Activated naive CD8-positive, alpha-beta T cell treated with anti-CD3 and anti-CD28 coated beads, Interleukin-2, amount 50 U/mL, for 24 hours (primary cell): ENCODE data around the gene ACTN4.
A peak's percentile ranks its signal among the peaks of the same experiment; 100 is the strongest.

Experiments
- ATAC-seq: fragments of 150-1000 bp; cut with Tn5 transposase; one replicate; pipeline ENCODE4 v1.10.0; 2021
- DNase-seq: peaks from one replicate; pipeline ENCODE4 v3.0.0; 2021
- H3K27ac Mint-ChIP-seq: one replicate; pipeline ENCODE4 v1.8.0; 2021; ENCODE audit warnings: mild to moderate bottlenecking, mixed read lengths
- H3K27me3 Mint-ChIP-seq: one replicate; pipeline ENCODE4 v1.8.0; 2021; ENCODE audit warnings: mixed read lengths
- H3K36me3 Mint-ChIP-seq: one replicate; pipeline ENCODE4 v1.8.0; 2021; ENCODE audit warnings: low read depth, mixed read lengths
- H3K4me1 Mint-ChIP-seq: one replicate; pipeline ENCODE4 v1.8.0; 2021; ENCODE audit warnings: mixed read lengths
- H3K4me3 Mint-ChIP-seq: one replicate; pipeline ENCODE4 v1.8.0; 2021; ENCODE audit warnings: mild to moderate bottlenecking, moderate library complexity, mixed read lengths
- H3K9me3 Mint-ChIP-seq: one replicate; pipeline ENCODE4 v1.8.0; 2021; ENCODE audit warnings: mixed read lengths

ACTN4 gene

DNA sequence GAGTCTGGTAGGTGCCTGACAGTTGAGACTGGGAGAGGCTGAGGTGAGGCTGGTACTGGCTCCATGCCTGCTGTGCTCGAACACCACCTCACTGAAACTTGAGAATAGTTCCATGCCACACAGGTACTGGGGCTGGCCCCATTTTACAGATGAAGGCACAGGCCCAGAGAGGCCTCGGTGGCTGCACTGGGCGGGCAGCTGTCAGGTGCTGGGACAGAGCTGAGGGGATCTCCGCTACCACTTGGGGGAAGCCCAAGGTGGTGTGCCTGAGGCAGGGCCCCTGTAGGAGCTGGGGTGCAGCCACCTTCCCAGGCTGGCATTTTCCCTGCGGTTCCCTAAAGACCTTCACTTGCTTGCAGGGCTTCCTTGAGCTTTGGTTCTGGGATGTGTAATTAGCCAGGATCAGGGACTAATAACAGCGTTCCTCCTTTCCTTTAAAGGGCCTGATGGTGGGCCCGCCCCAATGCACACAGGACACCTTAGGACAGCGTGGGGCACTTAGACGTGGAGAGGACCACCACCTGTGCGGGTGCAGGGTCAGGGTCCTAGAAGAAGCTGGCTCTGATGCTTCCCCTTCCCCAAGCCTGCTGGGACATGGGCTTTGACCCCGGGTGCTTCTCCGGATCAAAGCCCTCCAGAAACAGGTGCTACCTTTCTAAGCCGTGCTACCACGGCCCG lies 73.2 kb downstream of the ACTN4 start:
- peaks cover 5% of the 10 kb centered on the region for H3K36me3 Mint-ChIP-seq
- no peak overlapping the region for H3K27ac Mint-ChIP-seq
- no peaks in the 10 kb centered on the region for H3K9me3 Mint-ChIP-seq
- H3K4me1 Mint-ChIP-seq = no peaks in the 10 kb centered on the region
- H3K4me3 Mint-ChIP-seq = no peak overlapping the region
- no peaks in the 10 kb centered on the region for H3K27me3 Mint-ChIP-seq
- DNase-seq (no peak), ATAC-seq (no peak)

DNA sequence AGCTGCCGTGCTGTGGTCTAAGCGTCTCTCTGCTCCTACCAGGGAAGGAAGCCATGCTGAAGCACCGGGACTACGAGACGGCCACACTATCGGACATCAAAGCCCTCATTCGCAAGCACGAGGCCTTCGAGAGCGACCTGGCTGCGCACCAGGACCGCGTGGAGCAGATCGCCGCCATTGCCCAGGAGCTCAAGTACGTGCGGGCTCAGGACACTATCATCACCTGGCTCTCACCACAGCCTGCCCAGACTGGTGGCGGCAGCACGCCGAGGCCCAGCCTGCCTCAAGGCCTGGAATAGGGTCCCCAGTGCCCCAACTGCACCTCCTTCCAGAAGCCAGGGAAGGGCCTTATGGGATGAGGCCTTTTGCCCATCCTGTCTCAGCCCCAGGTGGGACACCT lies 74.0 kb downstream of the ACTN4 start:
- Mint-ChIP-seq H3K36me3 (peaks cover 11% of the 10 kb centered on the region), H3K4me1 (peaks cover 7% of the 10 kb centered on the region), H3K9me3 (no peaks in the 10 kb centered on the region), H3K27me3 (no peaks in the 10 kb centered on the region), H3K27ac (no peak overlapping the region), H3K4me3 (no peak overlapping the region)
- no peak for ATAC-seq
- DNase-seq = no peak

DNA sequence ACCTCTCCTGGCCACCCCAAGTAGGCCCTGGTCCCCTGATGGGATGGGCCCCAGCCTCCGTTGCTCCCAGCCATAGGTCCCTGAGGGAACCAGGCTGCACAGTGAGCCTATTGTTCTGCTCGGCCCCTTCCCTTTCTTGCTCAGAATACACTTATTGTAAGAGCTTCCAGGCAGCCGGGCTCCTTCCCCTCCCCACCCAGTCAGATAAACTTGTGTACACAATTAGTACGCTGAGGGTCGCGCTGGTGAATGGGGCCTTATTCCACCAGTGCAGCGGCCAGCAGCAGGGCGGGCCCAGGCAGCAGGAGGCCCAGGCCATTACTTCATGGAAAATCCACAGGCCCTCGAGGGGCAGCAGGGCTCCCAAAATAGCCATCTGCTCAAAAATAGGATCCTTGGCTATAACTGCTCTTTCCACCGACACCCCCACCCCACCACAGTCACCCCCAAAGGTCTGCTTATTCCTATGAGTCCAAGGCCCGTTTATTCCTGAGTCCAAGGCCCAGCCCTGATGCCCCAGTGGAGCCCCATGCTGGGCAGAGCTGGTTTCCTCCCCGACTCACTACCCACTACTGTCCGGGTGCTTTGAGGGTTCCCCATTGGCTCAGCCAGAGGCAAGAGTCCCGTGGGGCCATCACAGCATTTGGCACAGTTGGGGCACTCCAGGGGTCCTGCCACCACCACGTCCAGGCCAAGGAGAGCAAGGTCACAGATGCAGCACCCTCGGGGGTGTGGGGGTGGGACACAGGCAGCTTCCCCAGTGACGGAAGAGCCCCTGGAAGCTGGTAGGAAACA lies 74.7 kb downstream of the ACTN4 start:
- Mint-ChIP-seq H3K4me1 (peaks cover 10% of the 10 kb centered on the region), H3K4me3 (no peak overlapping the region), H3K9me3 (no peaks in the 10 kb centered on the region), H3K36me3 (peaks cover 12% of the 10 kb centered on the region), H3K27ac (no peak overlapping the region), H3K27me3 (no peaks in the 10 kb centered on the region)
- ATAC-seq (no peak), DNase-seq (no peak)

DNA sequence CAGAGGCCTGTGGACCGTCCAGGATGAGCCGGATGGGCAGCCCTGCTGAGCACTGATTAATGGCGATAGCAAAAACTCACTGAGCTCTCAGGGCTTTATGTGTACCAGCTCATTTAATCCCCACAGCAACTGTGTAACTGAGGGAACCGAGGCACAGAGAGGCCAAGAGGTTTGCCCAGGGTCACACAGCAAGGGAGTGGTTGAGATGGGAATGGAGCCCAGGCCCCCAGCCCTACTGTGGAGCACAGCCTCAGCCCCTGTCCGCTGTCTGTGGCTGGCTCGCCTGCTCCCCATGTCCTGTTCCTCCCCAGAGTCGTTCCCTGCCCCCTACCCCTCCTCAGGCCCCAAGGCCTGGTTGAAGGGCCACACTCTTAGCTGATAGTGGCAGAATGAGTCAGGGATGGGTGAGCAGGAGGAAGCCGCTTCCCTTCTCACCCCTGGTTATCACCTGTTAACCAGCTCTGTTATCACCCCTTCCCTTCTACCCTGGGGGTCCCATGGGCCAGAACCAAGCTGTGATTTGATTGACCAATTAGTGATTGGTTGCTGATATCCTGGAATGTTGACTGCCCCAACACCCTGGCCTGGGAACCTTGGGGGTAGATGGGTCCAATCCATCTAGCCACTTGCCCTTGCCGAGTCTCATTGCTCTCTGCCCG lies 75.6 kb downstream of the ACTN4 start:
- Mint-ChIP-seq H3K27ac (no peak overlapping the region), H3K36me3 (peaks cover 12% of the 10 kb centered on the region), H3K4me1 (peaks cover 10% of the 10 kb centered on the region), H3K27me3 (no peaks in the 10 kb centered on the region), H3K9me3 (no peaks in the 10 kb centered on the region), H3K4me3 (no peak overlapping the region)
- ATAC-seq (no peak), DNase-seq (no peak)

DNA sequence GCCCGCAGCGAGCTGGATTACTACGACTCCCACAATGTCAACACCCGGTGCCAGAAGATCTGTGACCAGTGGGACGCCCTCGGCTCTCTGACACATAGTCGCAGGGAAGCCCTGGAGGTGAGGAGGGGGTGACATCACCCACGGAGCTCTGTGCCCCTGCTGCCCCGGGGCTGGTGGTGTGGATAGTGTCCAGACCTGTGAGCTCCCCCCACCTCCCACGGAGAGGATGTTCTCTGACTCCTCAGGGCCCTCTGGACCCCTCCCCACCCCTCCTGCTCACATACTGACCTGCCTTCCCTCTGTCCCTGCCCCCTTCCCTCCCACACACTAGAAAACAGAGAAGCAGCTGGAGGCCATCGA lies 76.1 kb downstream of the ACTN4 start:
- peaks cover 10% of the 10 kb centered on the region for H3K4me1 Mint-ChIP-seq
- no peak overlapping the region for H3K4me3 Mint-ChIP-seq
- H3K27me3 Mint-ChIP-seq = no peaks in the 10 kb centered on the region
- no peak overlapping the region for H3K27ac Mint-ChIP-seq
- peaks cover 14% of the 10 kb centered on the region for H3K36me3 Mint-ChIP-seq
- ATAC-seq = no peak
- no peaks in the 10 kb centered on the region for H3K9me3 Mint-ChIP-seq
- DNase-seq = no peak

DNA sequence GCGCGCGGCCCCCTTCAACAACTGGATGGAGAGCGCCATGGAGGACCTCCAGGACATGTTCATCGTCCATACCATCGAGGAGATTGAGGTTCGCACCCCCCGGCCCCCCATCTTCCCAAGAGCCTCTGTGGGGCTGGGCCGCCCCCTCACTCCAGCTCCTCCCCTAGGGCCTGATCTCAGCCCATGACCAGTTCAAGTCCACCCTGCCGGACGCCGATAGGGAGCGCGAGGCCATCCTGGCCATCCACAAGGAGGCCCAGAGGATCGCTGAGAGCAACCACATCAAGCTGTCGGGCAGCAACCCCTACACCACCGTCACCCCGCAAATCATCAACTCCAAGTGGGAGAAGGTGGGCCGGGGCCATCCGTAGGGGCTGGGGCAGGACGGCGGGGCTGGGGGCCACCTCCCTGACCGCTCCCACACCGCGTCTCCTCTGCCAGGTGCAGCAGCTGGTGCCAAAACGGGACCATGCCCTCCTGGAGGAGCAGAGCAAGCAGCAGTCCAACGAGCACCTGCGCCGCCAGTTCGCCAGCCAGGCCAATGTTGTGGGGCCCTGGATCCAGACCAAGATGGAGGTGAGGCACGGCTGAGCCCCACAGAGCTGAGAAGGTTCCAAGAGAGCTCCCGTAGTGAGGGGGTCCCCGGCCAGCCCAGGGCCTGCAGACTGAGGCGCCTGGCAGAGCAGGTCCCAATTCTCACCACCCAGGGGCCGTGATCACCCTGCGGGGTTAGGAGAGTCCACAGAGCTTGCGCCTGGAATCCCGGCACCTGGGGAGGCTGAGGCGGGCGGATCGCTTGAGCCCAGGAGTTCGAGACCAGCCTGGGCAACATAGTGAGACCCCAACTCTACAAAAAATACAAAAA lies 76.8 kb downstream of the ACTN4 start:
- DNase-seq = no peak
- Mint-ChIP-seq H3K9me3 (no peaks in the 10 kb centered on the region), H3K36me3 (peaks cover 14% of the 10 kb centered on the region), H3K4me3 (no peak overlapping the region), H3K4me1 (peaks cover 10% of the 10 kb centered on the region), H3K27ac (no peak overlapping the region), H3K27me3 (no peaks in the 10 kb centered on the region)
- no peak for ATAC-seq

DNA sequence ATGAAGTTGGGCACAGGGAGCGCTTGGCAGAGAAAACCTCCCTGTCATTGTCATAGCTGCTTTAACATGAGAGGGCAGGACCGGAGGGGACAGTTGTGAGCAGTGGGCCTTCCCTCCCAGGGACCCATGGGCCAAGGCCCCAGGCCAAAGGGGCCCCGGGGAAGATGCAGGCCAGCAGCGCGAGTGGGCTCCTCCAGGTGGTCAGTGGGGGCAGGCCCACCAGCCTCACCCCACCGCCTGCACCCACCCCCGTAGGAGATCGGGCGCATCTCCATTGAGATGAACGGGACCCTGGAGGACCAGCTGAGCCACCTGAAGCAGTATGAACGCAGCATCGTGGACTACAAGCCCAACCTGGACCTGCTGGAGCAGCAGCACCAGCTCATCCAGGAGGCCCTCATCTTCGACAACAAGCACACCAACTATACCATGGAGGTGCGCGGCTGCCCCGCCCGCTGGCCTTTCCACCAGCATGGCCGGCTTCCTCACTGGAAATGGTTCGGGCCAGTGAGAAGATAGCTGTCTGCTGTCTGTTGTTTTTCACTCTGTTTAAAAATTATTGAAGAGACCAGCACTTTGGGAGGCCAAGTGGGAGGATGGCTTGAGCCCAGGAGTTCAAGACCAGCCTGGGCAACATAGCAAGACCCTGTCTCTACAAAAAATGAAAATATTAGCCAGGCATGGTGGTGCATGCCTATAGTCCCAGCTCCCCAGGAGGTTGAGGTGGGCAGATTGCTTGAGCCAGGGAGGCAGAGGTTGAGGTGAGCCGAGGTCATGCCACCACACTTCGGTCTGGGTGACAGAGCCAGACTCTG lies 78.2 kb downstream of the ACTN4 start:
- no peak overlapping the region for H3K27ac Mint-ChIP-seq
- H3K9me3 Mint-ChIP-seq = no peaks in the 10 kb centered on the region
- DNase-seq = no peak
- no peak for ATAC-seq
- H3K27me3 Mint-ChIP-seq = no peaks in the 10 kb centered on the region
- H3K4me1 Mint-ChIP-seq = peaks cover 12% of the 10 kb centered on the region
- peaks cover 18% of the 10 kb centered on the region for H3K36me3 Mint-ChIP-seq
- no peak overlapping the region for H3K4me3 Mint-ChIP-seq

DNA sequence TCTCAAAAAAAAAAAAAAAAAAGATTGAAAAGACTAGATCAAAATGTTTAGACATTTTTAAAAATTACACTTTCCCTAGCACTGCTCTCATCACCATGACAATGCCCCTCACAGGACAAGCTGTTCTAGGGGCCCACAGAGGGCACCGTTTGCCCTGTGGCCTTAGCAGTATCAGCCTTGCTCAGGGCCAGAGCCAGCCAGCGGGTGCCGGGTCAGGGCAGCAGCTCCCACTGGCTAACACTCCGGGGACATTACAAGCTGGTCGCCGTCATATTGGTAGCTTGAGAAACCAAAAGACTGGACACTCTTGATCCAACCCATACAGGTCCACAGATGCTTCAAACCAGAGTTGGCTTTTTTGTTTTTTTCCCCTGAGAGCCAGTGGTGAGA lies 78.8 kb downstream of the ACTN4 start:
- Mint-ChIP-seq H3K27me3 (no peaks in the 10 kb centered on the region), H3K9me3 (no peaks in the 10 kb centered on the region), H3K27ac (peak overlapping the region; percentile 39), H3K4me3 (no peak overlapping the region), H3K4me1 (peaks cover 12% of the 10 kb centered on the region), H3K36me3 (peaks cover 18% of the 10 kb centered on the region)
- ATAC-seq (no peak), DNase-seq (no peak)

DNA sequence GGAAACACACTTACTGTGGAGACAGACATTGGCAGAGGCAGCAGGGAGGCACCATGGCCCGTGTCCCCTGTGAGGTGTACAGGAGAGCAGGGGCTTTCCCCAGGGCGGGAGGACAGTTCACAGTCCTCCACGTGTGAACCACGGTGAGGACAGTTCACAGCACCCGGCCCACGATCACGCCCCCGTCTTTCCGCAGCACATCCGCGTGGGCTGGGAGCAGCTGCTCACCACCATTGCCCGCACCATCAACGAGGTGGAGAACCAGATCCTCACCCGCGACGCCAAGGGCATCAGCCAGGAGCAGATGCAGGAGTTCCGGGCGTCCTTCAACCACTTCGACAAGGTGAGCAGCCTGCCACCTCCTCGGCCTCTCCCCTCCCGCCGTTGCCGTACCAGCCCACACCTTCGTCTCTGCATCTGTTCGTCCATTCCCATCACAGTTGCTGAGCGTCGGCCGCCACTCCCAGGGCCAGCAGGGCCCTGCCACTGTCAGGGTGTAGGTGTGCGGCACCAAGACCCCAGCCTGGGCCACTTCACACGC lies 79.4 kb downstream of the ACTN4 start:
- no peak overlapping the region for H3K4me3 Mint-ChIP-seq
- peaks cover 12% of the 10 kb centered on the region for H3K4me1 Mint-ChIP-seq
- no peak for ATAC-seq
- no peaks in the 10 kb centered on the region for H3K9me3 Mint-ChIP-seq
- no peaks in the 10 kb centered on the region for H3K27me3 Mint-ChIP-seq
- peaks cover 18% of the 10 kb centered on the region for H3K36me3 Mint-ChIP-seq
- peak overlapping the region; percentile 39 for H3K27ac Mint-ChIP-seq
- DNase-seq = peak; percentile 26

DNA sequence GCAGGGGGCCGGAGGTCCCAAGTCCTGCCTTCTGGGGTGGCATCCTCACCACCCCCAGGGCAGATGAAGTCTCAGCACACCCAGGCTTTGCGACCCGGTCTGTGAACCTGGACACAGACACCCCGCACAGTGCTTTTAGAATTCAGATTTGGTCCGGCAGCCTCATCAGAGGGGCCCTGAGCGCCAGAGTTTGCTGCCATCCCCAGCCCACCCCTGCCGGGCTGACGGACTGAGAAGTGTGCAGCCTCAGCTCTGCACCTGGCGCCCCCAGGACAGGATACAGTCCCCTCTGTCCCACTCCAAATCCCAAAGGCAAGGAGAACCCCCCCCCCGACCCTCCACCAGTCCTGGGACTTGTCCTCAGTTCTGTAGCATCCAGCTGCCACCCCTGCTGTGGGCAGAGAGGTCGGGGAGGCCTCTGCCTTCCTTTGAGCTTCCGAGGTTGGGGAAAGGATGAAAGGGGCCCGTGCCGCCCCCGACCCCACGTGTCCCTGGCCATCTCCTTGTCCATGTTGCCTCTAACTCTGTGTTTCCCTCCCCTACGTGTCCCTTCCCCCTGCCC lies 79.9 kb downstream of the ACTN4 start:
- Mint-ChIP-seq H3K9me3 (no peaks in the 10 kb centered on the region), H3K27me3 (no peaks in the 10 kb centered on the region), H3K4me1 (peaks cover 12% of the 10 kb centered on the region), H3K36me3 (peaks cover 18% of the 10 kb centered on the region), H3K4me3 (no peak overlapping the region), H3K27ac (no peak overlapping the region)
- no peak for ATAC-seq
- no peak for DNase-seq

DNA sequence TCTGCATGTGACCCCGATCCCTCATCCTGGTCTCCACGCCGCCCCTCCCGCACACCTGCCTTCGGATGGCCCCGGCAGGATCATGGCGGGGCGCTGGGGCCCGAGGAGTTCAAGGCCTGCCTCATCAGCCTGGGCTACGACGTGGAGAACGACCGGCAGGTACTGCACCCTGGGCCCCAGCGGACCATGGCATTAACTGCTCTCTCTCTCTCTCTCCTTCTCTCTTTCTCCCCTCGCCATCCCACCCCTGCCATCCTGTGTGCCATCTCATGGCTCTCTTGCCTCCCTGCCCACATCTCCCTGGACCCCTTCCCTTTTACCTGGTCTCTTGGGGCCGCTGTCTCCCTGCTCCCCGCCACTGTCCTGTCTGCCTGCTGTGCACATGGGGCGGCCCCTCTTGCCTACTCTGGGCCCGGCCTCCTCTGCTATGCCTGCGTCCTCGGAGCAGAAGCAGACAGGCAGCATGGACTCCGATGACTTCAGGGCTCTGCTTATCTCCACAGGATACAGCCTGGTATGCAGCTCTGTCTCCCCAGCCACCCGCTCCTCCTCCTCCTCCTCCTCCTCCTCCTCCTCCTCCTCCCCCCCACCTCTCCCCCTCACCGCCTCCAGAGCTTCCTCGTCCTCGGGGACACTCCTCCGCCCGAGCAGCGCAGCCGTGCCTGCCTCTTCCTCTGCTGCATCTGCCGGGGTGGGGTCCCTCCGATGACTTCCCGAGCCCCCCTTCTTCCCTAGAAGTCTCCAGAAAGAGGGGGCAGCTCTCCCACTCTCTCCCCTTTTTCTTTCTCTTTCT lies 80.6 kb downstream of the ACTN4 start:
- Mint-ChIP-seq H3K27me3 (no peaks in the 10 kb centered on the region), H3K4me1 (peaks cover 12% of the 10 kb centered on the region), H3K27ac (no peak overlapping the region), H3K36me3 (peaks cover 18% of the 10 kb centered on the region), H3K9me3 (no peaks in the 10 kb centered on the region), H3K4me3 (no peak overlapping the region)
- no peak for ATAC-seq
- DNase-seq = no peak

DNA sequence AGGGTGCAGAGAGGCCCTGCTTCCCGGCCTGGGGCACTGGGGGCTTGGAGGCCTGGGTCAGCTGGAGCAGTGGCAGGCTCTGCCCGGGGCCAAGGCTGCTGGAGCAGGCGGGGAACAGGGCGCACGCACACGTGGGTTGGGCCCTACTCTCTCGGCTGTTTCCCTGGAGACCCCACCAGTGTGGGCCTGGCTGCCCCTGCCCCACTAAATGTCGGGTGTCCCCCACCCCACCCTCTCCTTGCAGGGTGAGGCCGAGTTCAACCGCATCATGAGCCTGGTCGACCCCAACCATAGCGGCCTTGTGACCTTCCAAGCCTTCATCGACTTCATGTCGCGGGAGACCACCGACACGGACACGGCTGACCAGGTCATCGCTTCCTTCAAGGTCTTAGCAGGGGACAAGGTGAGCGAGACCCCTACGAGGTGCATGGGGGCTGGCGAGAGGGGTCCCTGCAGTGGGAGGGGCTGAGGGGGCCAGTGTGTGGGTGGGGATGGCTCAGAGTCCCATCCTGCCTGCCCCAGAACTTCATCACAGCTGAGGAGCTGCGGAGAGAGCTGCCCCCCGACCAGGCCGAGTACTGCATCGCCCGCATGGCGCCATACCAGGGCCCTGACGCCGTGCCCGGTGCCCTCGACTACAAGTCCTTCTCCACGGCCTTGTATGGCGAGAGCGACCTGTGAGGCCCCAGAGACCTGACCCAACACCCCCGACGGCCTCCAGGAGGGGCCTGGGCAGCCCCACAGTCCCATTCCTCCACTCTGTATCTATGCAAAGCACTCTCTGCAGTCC lies 81.5 kb downstream of the ACTN4 start:
- Mint-ChIP-seq H3K36me3 (peaks cover 18% of the 10 kb centered on the region), H3K27ac (no peak overlapping the region), H3K4me1 (peaks cover 16% of the 10 kb centered on the region), H3K9me3 (no peaks in the 10 kb centered on the region), H3K27me3 (no peaks in the 10 kb centered on the region), H3K4me3 (no peak overlapping the region)
- ATAC-seq = no peak
- DNase-seq = no peak
